SKM-1 treated with dmso at 0.1 percent for 144 hours (cell line): ENCODE results near the gene FMO5.
"Not testable (repeated sequence)": the region's sequence is repeated elsewhere in the genome, so short reads cannot be mapped to it uniquely, and the experiment has no call there.

Source experiments
- DNase-seq: peaks from one replicate; lab custom pipeline; 2025; ENCODE audit not compliant: unreplicated experiment; lab: John Stamatoyannopoulos, UW

The FMO5 gene

GRCh38 chr1:147207192-147207591 is 17.9 kb downstream of the FMO5 start:
- DNase-seq = no peak

DNA sequence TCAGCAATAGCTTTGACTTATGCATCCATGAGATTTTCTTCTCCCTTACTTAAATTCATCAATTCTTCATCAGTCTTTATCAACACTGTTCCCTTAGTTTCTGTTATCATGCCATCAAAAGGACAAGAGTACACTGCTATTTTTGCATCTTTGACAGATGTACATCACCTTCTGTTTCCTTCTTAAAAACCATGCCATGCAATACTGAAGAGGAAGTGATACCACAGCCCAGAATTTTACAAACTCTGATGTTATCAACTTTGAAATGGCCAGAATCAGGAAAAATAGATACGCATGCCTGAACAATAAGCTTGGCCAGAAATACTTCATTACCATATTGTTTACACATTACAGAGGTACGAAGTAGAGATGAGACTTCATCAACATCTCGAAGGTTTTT is 21.1 kb downstream of the FMO5 start:
- peak; percentile 59 for DNase-seq

- DNase-seq = no peak
Observed at GRCh38 chr1:147202576-147202975, 22.6 kb downstream of the FMO5 start.

- no peak for DNase-seq
Observed at GRCh38 chr1:147201786-147202185, 23.4 kb downstream of the FMO5 start.

DNA sequence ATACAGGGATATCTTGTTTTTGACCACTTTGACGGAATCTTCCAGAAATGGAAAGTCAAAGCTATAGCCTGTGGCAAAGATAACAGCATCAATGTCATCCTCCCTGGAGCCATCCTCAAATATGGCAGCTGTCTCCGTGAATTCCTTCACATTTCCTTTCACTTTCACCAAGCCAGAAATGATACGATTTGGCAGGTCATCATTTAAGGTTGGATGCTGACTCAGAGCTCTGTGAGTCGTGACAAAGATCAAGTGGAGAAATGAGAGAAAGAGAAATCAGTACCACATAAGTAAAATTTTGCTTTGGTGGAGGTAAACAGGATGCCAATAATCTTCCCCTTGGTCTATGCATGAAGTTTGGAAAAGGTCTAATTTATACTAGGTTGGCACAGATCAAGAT is 23.9 kb downstream of the FMO5 start:
- DNase-seq = no peak

- not testable (repeated sequence) for DNase-seq
Observed at GRCh38 chr1:147197324-147197723, 27.8 kb downstream of the FMO5 start.

- no peak for DNase-seq
Observed at GRCh38 chr1:147189514-147189913, 35.6 kb downstream of the FMO5 start.

DNA sequence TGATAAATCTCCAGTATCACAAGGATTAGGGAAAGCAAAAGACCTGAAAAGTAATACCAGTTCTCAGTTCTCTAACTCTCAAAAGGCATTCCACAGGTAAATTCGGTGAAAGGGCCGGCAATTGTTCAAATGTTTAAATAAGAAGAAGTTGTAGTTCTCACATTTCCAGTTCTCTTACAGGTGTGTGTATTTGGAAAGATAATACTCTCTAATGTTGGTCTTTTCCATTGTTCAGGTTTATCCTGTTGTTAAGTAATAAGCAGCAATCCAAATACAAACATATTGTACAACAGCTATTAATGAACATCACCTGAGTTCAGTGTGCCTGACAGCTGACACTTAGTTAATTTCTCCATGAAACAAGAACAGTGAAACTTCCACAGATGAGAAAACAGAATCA is 39.7 kb downstream of the FMO5 start:
- no peak for DNase-seq

- DNase-seq = no peak
Observed at GRCh38 chr1:147177611-147178380, 47.3 kb downstream of the FMO5 start.

DNA sequence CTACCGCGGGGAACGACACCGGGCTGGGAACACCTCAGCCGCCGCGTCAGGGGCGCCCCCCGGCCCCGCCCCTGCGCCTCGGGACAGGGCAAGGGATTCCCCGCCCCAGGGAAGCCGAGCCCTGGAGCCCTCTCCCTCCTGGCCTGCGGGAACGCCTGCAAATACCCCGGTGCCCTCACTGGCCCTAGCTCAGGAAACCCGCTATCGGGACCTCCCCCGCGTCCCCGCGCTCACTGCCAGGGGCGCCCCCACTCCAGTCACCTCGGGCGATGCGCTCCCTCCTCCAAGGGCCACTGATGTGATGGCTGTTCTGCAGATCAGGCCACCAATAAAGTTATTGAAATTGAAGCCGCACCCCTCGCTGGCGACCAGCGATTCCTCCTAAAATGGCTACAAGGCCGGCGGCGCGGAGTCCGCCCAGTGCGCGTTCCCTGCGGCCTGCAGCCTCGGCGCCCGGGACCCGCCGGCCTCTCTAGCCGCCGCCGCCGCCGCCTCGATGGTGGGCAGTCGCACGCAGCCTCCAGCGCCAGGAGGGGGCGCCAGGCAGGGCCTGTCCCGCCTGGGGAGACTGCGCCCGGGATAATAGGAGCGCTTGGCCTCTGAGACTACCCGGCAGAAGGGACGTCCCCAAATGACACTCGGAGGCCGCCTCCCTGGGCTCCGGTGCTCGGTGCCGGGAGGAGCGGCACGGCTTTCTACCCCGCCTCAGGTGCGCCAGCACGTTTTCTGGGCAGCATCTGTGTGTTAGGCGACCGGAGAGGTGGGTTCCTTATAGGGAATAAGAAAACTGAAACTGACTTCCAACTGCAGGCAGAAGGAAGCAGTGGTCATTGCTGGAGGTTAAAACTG is 52.7 kb downstream of the FMO5 start, which contains the start of gene PRKAB2:
Gene PRKAB2 (minus strand): TSS at position 303 of the 849 bp plus-strand sequence. CDS start 326 bp downstream, outside the sequence.
- peak; percentile 95 for DNase-seq

DNA sequence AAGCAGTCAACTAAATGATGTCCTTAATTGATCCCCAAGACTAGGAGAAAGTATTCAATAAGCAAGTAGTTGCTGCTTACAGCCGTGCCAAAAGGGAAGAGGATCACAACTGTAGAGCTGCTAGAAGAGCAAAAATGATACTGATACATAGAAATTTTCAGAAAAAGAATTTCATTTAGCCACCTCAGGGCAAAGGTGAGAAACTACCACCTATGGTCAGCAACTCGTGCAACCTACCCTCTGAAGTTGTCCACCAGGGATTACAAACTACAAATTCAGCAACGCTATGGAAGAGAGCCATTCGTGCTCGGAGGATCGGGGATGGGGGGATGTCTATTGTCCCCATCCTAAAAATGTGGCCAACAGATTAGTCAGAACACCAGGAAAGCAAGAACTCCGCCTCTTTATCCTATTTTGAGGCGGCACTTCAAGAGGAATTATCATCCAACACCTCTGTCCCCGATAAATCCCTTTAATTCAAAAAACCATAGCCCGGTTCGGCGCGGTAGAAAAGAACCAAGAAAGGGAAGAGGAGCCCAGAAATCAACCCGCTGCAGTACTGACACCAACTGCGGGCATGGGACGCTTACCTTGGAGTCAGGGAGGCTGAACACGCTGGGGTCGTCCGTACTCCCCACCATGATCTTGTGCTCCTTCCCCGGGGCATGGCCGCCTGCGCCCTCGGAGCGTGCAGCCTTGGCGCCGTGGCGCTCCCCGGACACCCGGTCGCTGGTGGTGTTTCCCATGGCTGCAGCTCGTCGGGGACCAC is 53.6 kb downstream of the FMO5 start:
- no peak for DNase-seq

- DNase-seq = no peak
Observed at GRCh38 chr1:147169840-147170674, 55.1 kb downstream of the FMO5 start.

DNA sequence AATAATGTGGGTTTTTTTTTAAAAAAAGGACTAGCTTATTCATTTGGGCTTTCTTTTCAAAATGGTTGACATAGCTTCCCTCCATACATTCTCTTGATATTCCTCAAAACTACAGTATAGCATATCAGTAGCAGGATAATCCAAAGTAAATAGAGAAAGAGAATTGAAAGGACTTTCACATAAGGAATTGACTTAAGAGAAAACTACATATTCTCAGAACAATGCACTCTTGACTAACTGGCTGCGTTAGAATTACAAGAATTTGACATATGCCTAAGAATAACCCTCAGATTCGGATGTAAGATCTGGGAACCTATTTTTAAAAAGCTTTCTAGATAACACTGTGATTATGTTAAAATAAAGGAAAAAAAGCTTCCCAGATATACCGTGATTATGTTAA is 56.0 kb downstream of the FMO5 start:
- no peak for DNase-seq

DNA sequence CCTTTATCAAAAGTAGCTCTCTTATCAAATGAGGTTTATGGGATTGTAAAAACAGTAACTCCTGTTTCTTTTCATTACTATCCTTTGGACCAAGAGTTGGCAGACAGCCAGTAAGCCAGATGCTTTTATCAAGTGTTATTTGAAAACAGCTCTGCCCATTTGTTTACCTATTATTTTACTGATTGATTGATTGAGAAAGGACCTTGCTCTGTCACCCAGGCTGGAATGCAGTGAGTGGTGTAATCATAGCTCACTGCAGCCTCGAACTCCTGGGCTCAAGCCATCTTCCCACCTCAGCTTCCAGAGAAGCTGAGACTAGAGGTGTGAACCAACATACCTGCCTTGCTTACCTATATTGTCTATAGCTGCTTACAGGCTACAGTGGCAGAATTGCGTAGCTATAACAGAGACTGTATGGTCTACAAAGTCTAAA is 56.5 kb downstream of the FMO5 start:
- no peak for DNase-seq

DNA sequence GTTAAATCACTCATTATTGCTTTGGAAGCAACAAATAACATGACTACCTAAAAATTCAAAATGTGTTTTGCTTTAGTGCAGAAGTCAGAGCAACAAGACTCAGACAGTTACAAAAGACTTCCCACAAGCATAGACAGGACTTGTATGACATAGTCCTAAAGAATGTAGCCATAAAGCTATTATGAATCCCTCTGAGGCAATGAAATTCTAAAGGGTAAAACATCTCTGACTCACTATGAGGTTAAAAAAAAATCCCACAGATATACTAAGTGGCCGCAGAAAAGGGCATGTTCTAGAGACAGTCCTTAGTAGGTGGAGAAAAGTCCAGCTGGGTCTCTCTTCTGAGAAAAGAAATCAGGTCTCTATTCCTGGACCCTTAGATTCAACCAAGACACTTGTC is 57.8 kb downstream of the FMO5 start:
- DNase-seq = no peak

DNA sequence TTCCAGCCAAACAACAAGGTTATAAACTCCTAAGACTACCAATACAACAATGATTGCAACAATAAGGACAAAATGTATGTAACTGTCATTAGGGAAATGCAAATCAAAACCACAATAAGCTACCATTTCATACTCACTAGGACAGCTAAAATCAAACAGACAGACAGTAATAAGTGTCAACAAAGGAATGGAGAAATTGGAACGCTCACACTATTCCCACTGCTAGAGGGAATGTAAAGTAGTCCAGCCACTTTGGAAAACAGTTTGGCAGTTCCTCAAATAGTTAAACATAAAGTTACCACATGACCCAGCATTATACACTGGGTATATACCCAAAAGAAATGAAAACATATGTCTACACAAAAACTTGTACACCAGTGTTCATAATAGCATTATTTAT is 62.1 kb downstream of the FMO5 start:
- DNase-seq = no peak

GRCh38 chr1:147162093-147162492 is 63.0 kb downstream of the FMO5 start:
- no peak for DNase-seq

- not testable (repeated sequence) for DNase-seq
Observed at GRCh38 chr1:147157116-147157515, 68.0 kb downstream of the FMO5 start.

DNA sequence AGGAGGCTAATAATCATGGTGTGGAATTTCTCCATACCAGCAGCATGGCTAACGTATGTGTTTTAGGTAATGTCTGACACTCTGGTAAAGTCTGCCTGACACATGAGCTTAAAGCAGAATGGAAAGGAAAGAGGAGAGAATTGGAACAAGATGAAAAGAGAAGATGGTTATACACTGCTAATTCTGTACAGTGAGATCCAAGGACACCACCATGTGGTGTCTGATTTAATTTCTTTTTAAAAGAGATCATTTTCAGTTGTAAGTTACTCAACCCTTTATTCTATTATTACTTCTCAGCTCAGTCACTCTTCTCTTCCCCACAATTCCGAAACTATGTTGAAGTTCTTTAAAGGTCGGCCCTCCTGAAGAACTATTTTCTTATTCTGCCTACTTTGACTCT is 68.5 kb downstream of the FMO5 start:
- no peak for DNase-seq

GRCh38 chr1:147152772-147153171 is 72.4 kb downstream of the FMO5 start:
- DNase-seq = no peak
